Myocyte (in vitro differentiated cells): ENCODE measurements around the gene GLI3. TPM values are rescaled to one million over a fixed set of nuclear protein-coding genes. Genes with fewer than 3 reads are reported as not detected.
"Not testable (repeated sequence)": the region's sequence is repeated elsewhere in the genome, so short reads cannot be mapped to it uniquely, and the experiment has no call there.

Source experiments
- DNase-seq: peaks from one replicate; pipeline ENCODE4 v3.0.0-alpha.2; 2012; ENCODE audit warnings: low read depth
- total RNA-seq: library from RNA; depleted of rRNA; stranded (reverse); fragments of >200 nt; gene quantifications from 2 replicates; pipeline ENCODE4 v1.2.3, GENCODE V29; 2014

Gene GLI3
- total RNA-seq, 1 donor from 2014 or later = 3.7 TPM

DNA sequence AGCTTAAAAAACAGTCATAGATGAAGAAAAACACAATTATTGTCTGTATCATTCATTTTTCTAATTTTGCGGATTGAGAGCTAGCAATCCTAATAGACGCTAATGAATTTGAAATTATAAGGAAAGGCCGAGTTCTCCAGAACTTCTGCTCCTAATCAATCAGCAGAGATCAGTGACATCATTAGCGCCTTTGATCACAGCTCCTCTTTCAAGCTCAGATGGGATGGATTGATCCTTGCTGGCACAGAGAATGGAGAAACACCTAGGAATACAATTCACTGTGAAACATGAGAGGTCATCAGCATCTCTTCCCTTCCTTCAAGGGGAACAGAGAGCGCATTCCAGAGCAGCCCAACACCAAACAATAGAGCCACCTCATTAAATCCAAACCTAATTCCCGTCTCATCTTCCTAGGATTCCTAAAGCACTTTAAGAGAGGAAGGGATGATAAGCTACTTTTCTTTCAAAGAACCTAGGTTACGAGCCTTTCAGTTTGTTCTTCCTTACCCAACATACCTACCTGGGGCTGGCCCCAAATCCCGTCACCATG, 24.4 kb downstream of the GLI3 start:
- no peak for DNase-seq

DNA sequence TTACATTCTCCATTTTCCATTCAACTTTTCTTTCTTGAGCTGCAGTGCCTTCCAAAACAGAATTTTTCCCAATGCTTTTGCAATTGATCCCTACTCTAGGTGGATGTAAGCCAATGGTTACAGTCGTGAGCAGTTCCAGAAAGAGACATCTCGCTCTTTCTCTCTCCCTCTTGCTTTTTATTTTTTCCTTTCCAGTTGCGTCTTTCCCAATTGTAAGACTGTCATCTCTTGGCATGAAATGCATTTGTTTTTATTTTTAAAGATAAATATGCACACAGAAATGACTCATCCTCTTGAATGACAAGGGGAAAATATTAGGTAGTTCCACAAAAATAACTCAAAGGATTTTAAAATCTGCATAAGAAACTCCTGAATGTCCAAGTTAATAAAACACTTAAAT, 25.1 kb downstream of the GLI3 start:
- DNase-seq = no peak

DNA sequence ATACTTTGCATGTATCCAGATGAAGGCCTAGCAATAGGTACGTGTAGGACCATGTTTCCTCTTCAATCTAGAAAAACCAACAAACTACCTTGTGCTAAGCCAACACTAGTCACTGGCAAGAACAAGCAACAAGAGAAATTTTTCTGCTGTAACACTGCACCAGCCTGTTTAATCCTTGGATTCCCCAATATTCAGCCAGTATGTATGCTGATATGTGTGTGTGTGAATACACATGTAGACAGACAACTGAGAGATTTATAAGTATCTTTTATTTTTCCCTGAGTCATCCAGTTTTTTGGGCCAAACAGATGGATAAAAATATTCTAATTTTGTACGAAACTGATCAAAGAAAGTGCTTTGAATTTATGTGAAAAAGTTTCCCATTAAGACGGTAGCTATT, 26.2 kb downstream of the GLI3 start:
- DNase-seq = no peak

DNA sequence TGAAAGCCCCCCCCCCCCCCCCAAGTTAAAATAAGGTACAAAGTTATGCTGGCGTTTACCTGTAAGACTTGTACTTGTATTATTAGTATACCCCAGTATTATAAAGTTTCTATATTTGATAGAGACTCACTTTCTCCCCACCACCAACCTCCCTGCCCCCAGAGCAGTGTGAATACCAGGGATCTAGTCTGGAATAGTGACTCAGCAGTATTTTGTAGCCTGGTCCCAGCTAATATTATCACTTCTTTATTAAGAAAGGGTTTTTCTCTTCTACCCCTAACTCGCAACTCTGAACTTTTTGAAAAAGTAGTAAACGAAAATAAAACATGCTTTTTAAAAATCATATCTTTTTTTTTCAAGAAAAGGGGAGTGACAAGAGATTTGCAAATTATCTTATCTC, 26.7 kb downstream of the GLI3 start:
- DNase-seq = peak; percentile 22

DNA sequence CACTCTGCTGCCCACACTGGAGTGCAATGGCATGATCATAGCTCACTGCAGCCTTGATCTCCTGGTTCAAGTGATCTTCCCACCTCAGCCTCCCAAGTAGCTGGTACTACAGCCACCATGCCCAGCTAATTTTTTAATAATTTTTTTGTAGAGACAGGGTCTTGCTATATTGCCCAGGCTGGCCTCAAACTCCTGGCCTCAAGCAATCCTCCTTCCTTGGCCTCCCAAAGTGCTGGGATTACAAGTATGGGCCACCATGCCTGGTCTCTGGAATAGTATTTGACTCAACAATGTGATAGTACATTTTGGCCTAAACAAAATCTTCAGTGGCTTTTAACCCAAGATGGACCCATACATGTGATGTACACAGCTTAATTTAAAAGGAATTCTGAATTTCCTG, 27.9 kb downstream of the GLI3 start:
- not testable (repeated sequence) for DNase-seq

DNA sequence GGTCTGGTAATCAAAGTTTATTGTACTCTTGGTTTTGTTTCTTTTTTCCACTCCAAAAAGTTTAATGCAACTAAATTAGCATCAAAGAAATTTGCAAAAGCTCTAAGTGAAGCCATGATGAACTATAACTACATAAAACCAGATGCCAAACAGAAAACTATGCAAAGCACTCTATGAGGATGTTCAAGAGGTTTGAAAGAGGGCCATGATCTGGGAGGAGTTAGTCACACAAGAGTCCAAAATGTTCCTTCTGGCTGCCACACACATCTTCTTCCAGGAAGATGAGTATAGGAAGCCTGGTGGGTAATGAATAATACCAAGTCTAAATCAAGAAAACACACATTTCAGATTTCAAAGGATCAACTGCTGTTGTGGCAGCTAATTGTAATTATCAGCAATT, 28.4 kb downstream of the GLI3 start:
- no peak for DNase-seq

DNA sequence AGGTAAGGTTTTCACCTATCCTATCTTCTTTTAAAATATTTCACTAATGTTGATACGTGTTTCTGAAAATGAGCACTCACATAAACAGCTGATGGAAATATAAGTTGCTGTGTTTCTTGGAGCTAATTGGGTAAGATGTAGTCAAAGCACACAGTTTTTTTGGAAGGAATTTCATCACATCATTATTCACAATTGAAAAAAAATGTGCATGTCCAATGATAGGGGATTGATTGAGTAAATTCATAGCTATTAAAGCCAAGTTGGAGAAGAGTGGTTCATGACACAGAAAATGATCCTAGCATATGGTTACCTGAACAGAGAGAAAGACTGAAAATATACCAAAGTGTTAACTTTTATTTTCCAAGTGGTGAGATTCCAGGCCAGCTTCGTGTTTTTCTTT, 29.6 kb downstream of the GLI3 start:
- DNase-seq = no peak

DNA sequence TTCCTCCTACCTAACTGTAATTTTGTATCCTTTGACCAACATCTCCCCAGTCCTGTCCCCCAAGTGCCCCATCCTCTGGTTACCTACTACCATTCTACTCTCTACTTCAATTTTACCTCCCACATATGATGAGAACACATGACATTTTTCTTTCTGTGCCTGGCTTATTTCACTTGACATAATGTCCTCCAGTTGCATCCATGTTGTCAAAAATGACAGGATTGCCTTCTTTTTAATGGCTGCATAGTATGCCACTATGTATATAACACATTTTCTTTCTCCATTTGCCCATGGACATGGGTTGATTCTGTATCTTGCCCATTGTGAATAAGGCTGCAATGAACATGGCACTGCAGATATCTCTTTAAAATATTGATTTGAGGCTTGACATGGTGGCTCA, 33.7 kb downstream of the GLI3 start:
- DNase-seq = no peak

DNA sequence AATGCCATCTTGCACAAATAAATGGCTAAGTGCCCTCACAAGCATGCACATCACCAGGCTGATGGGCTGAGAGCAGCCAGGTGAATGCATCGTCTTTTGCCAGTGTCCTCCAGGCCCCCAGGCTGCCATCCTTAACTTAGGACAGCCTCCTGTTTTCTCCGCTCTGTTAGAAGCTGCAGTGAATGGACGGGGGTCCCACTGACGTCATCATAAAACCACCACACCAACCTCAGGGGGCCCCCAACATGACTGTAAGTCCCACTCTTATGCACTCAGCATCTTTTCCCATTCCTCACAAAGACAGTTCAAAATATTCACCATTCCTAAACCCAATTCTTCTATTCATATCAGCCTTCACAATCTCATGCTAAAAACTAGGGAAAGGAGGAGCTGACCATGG, 34.4 kb downstream of the GLI3 start:
- no peak for DNase-seq

DNA sequence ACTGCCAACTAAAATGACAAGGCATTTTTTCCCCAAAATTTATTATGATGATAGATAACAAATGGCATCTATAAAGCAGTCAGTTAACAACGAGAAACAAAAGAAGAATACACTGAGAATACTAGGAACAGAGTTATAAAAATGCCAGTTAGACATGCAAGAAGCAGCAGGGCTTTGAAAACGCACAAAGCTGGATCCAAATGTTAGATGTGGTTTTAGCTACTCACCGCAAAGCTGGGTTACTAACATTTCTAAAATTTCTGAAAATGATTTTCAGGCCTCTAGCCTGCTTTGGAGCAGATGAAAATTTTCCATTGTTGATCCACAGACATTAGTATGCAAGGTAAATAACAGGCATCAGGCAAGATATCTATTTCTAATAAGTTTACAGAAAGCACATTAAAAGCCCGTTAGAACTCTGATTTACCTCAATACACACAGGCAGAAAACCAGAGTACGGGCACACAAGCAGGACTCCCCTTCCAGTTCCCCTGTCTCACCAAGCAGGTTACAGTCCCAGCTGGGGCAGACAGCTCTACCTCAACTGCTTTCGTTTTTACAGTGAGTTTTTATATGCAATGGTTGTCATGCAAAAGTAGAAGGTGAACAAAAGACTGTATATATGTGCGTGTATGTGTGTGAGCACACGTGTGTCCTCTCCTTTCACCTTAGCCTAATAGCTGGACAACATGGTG, 37.9 kb downstream of the GLI3 start:
- DNase-seq = peak; percentile 80

DNA sequence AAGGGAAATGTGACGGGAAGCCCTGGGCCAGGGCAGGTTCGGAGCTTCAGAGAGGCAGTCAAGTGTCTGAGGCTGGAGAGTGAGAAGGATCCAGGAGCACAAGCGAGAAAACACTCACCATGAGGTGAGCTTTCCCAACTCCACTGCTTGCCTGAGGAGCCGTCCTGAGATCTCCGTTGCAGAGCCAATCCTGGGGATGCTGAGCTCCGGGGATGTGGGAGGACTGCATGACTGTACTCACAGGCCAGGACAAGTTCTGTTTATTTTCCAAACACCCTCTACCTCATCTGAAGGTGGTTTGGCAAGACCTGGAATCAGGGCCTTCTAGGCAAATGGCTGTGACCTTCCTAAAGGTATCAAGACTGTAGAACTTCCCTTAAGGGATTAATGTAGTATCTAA, 38.7 kb downstream of the GLI3 start:
- no peak for DNase-seq

DNA sequence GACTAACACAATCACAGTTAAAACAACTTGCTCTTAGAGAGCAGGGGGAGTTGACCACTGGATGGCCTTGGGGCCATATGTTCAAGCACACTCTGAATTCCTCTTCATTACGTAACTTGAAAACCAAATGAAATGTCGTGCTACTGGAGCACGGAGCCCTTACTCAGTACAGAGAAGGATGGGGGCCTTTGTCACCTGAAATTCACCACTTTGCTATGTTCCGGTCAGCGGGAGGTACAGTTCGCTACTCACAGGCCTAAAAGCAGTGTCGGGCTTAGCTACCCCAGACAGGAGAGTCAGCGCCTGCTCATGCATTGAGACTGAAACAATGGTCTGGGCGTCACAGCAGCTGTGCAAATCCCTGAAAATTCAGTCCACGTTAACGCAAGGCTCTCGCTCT, 39.6 kb downstream of the GLI3 start:
- no peak for DNase-seq

DNA sequence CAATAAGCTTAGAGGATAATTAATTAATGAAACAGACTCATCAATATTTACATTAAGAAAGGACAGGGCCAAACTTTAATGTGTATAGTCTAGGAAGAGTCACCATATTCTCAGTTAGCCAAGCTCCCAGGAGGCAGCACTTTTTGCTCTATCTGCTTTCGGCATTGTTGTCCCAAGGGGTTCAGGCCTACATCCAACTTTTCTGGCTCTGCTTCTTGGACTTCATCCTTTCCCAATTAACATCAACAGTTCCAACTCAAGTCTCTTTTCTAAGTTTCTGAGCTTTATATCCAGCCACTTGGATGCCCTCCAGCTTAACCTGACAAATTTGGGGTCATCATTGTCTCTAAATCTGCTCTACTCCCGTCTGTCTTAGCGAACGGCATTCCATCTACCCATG, 42.8 kb downstream of the GLI3 start:
- DNase-seq = no peak

DNA sequence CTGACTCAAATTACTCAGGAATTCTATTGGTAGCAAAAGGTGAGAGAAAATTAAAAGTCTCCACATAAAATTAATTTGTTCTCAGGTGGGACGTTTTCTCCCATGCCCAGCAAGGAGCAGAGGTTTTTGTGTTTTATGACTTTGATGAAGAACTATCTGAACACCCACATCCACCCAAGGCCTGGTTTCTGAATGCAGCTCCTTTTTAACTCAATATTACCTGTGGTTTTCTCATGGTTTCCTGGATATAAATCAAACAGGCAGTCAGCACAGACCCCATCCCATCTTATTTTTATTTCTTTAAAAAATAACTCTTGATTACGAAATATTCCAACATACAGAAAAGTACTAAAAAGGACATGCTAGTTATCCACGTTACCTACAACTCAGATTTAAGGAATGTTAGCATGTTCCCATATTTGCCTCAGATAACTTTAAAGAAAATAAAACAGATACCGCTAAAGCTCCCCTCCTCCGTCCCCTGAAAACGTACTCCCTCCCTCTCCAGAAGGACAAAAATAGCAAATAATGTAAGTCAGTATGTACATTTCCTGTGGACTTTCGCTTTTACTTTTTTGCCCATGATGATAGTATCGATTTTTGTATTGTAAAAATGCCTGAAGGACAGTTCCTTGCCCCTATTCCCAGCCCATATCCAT, 43.4 kb downstream of the GLI3 start:
- no peak for DNase-seq

DNA sequence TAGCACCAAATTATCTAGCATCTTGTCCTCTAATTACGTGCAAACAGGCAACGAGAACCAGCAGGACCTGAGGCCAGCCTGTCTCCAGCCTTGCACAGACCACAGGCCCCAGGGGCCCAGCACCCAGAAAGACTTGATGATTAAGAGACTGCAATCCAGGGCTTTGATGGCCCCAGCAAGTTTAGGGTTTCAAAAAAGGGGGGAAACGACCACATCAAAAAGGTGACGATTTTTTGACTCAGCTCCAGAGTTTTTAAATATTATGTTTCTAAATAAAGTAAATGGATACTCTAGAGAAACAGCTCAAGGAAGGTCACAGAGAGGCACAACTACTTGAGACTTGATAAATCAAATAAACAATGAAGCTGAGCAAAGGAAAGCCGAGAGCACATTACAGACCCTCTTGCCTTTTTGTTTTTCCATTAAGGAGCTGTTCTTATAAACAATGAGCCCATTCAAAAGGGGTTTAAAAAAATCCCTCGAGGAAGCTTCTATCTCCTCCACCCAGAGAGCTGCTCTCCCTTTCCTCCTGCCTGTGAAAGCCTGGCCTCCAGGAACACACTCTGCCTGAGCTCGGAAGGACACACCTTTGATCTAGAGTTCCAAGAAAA, 44.1 kb downstream of the GLI3 start:
- DNase-seq = no peak

DNA sequence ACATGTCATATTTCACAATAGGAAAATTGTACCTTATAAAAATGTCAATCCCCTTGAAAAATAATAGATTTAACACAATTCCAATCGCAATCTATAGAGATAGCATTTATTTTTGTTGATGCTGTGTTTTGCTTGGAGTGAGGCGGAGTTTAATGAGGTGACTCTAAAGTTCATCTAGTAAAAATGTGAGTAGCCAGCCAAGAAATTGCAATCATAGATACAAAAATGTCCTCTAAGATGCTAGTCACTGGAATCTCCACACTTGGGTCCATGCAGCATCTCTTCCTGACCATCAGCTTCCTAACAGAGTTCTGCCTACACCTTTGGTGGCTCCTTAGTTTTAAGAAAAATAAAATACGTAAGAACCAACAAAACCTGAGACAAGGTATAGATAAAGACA, 44.9 kb downstream of the GLI3 start:
- no peak for DNase-seq

DNA sequence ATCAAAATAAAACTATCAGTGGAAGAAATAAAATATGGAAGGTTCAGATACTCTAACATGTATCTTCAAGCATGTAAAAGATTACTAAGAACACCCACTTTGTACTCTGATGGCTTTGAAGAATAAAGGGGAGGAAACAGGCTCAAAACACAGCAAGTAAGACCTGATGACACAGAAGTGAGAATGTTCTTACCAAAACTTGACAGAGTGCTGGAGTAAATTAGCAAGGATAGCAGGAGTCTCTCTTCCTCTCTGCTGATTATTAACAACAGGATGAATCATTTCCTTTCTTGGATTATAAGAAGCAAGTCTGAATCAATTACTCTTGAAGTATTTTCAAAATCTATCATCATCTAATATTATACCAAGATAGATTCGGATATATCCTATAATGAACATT, 47.5 kb downstream of the GLI3 start:
- DNase-seq = no peak

DNA sequence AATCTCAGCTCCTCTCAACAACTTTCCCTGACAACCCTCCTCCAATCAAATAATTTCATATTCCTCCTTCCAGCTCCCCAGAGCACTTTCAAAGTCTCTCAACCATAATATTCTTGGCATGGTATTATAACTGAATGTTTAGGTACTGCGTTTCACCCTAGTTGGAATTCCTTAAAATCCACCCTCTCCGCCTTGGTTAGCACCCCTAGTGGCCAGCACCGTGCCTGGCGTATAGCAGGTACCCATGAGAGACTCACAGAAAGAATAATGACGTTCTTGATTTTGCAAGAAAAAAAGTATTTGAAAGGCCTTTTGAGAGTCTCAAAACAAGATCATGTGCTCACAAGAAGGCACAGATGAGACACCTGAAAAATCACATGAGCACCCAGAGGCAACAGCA, 50.9 kb downstream of the GLI3 start:
- DNase-seq = no peak

DNA sequence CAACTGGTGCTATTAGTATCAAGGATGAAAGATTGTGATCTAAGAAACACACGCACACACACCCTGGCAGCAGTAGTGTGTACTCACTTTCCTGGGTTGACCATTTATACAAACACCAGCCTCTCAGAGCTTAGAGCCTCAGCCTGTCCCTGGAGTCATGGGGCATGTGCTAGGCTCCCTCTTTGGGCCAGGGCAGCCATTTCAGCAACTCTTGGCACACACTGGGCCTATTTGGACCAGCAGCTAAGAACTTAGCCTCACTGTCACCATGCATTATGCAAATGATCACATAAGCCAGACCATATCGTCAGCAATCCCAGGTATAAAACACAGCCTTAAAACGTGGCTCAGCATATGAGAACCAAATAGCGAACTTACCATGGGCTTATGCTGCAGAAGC, 51.3 kb downstream of the GLI3 start:
- DNase-seq = no peak

DNA sequence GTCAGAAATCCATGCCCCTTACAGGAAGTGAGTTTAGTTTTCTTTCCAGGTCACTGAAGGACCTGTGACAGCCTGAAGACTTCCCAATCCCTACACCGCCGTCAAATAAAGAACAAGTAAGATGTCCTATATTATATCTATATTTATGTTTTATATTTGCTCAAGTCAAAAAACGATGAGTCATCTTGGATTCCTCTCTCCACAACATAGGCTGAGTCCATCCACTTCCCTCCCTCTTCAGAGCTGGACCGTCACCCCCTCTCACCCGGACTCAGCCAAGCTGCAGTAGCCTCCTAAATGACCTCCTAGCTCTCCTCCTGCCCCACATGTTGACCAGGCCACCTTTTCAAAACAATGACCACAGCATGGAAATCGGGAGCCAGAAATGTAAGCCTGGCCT, 53.5 kb downstream of the GLI3 start:
- no peak for DNase-seq

DNA sequence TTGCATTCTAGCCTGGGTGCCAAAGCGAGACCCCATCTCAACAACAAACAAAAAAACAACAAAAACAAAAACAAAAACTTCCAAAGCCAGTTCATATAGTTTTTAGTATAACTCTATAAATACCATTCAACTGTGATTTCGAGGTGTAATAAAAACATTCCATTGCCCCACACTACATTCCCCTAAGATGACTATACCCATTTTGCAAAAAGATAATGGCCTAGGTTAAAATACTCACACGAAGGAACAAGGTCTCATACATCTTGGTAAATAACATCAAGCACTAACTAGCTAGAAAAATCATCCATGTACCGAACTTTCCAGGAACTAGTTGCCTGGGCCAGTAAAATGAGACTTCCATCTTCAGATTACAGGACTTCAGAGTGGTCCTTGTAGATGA, 55.4 kb downstream of the GLI3 start:
- DNase-seq = no peak

DNA sequence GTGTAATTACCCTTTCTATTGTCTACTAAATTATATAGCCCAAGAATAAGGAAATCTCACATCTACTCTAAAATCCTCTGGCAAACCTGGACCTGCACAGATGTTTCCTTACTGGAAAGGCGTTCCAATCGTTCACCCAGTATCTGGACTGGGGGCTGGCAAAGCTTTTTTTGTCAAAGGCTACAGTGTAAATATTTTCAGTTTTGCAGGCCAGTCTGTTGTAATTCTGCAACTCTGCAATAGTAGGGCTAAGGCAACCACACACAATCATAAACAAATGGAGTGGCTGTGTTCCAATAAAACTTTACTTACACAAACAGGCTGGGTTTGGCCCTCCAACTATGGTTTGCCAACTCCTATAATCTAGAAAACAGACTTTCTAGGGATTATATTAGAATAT, 56.2 kb downstream of the GLI3 start:
- DNase-seq = no peak

DNA sequence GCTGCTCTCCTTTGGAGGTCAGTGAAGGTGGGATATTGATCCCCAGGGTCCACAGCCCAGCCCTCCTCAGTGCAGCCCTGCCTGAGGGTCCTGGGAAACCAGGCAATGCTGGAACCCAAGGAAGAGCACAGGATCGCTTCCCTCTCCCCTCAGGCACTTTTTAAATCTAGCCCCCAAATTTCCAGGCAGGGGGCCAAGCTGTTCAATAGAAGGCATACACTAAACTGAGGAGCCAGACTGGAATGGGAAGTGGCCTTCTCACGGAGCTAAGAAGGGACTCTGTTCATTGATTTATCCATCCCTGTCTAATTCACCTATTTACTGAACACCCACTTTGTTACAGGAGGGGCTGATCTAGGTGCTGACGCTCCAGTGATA, 60.3 kb downstream of the GLI3 start:
- DNase-seq = no peak
